ENCODE data around the gene ARL16. TPM values are rescaled to one million over a fixed set of nuclear protein-coding genes. Genes with fewer than 3 reads are reported as not detected.

The ARL16 gene
- polyA plus RNA-seq, 1 donor (not counting 4 experiments of a cell fraction or from before 2014, with no cell fraction given): 48.7 TPM

DNA sequence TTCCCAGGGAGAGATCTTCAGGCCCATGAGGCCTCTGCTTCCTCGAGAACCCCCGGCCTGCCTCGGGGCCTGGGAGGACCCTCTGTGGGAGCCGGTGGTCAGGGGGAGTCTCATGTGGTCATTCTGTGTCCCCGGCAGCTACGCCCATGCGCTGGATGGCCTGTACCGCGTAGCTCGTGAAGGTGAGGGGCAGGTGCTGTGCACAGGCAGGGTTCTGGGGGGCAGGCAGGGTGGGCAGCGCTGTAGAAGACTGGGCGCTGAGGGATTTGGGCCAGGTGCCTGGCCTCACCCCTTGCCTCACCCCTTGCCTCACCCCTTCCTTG lies 33.0 kb upstream of the ARL16 start:
- H3K27ac ChIP-seq (ENCODE audit: control insufficient read depth, insufficient read depth, low read length): no peak overlapping the region

DNA sequence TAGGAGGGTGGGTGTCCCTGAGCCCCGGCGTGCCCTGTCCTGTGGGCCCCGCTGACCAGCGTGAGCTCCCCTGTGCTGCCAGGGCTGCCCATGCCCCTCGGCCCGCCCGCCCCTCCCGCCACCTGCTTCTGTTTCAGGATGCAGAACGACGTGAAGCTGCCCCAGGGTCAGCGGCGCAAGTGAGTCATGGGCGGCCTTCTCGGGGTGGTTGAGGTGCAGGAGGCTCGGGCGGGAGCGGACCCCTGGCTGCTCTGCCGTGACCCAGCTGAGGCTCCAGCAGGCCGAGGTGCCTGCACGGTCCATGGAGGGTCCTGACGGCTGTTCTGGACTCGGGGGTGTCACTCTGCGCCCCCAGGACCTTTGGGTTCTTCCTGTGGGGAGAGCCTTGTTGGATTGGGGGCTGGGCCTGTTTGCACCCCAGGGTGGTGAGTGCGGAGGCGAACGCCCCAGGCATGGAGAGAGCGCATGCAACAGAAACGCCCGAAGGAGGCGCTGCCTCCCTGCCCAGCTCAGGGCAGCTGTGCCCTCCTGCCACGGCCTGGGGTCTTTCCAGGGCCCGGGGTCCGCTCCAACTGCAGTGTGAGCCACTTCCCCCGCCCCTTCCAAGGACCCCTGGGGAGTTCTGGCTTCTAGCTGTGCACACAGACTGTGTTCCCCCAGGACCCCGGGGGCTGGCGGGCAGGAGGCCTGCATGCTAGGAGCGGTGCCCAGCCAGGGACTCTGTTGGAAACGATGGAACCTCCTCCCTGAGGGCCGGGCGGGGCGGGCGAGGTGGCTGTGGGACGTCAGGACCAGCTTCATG lies 32.5 kb upstream of the ARL16 start:
- Histone ChIP-seq H3K27me3 (ENCODE audit: control insufficient read depth, extremely low read depth, insufficient read depth, low read length) (no peaks in the 10 kb centered on the region), H4K20me1 (ENCODE audit: control insufficient read depth, extremely low read depth, insufficient read depth, low read length) (no peaks in the 10 kb centered on the region), H3K79me2 (ENCODE audit: control insufficient read depth, insufficient read depth, low read length) (peaks cover 21% of the 10 kb centered on the region), H3K4me1 (ENCODE audit: control insufficient read depth, extremely low read depth, insufficient read depth, low read length) (peaks cover 21% of the 10 kb centered on the region), H3K27ac (ENCODE audit: control insufficient read depth, insufficient read depth, low read length) (no peak overlapping the region), H2AFZ (ENCODE audit: control insufficient read depth, low read length) (no peak overlapping the region), H3K9ac (ENCODE audit: control insufficient read depth, extremely low read depth, insufficient read depth, low read length) (no peak overlapping the region), H3K9me3 (ENCODE audit: control insufficient read depth, low read depth, low read length) (no peaks in the 10 kb centered on the region), H3K4me3 (ENCODE audit: control insufficient read depth in 2 of 3, extremely low read depth in 1 of 3, insufficient read depth in 2 of 3, low read depth in 1 of 3, low read length in 3 of 3) (no peak overlapping the region), H3K4me2 (ENCODE audit: control insufficient read depth, extremely low read depth, insufficient read depth, low read depth, low read length) (no peak overlapping the region), H3K36me3 (ENCODE audit: control insufficient read depth in 2 of 2, extremely low read depth in 1 of 2, insufficient read depth in 2 of 2, low read length in 2 of 2) (peaks cover 0 to 11% of the 10 kb centered on the region in 2 experiments), H3K9me1 (ENCODE audit: control insufficient read depth, extremely low read depth, insufficient read depth, low read length) (no peaks in the 10 kb centered on the region)
- TF ChIP-seq, protein P1, sequence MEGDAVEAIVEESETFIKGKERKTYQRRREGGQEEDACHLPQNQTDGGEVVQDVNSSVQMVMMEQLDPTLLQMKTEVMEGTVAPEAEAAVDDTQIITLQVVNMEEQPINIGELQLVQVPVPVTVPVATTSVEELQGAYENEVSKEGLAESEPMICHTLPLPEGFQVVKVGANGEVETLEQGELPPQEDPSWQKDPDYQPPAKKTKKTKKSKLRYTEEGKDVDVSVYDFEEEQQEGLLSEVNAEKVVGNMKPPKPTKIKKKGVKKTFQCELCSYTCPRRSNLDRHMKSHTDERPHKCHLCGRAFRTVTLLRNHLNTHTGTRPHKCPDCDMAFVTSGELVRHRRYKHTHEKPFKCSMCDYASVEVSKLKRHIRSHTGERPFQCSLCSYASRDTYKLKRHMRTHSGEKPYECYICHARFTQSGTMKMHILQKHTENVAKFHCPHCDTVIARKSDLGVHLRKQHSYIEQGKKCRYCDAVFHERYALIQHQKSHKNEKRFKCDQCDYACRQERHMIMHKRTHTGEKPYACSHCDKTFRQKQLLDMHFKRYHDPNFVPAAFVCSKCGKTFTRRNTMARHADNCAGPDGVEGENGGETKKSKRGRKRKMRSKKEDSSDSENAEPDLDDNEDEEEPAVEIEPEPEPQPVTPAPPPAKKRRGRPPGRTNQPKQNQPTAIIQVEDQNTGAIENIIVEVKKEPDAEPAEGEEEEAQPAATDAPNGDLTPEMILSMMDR (optimal IDR thresholded peaks at IDR 0.05 in 1 of 3, IDR thresholded peaks at IDR 0.05 in 1 of 3, conservative IDR thresholded peaks at IDR 0.05 in 1 of 3; ENCODE audit: extremely low read depth in 1 of 3, insufficient read depth in 2 of 3, low read length in 3 of 3): no peak
- no peak for TF ChIP-seq EZH2 (IDR thresholded peaks at IDR 0.05; ENCODE audit: low read length)
- dilution Hi-C loops (cut with MboI; ENCODE audit: extremely low pct_ligation_motif_present, low sequenced_read_pairs): no loop called here
- DNase-seq (ENCODE audit: low read depth, low spot score): no peak
- FAIRE-seq: no peak

More for the DNA sequence above, 33.0 kb upstream of the ARL16 start:
- H3K79me2 ChIP-seq (ENCODE audit: control insufficient read depth, insufficient read depth, low read length): peaks cover 21% of the 10 kb centered on the region
- H3K9me1 ChIP-seq (ENCODE audit: control insufficient read depth, extremely low read depth, insufficient read depth, low read length): no peaks in the 10 kb centered on the region
- no peak for FAIRE-seq
- no peak overlapping the region for H3K4me2 ChIP-seq (ENCODE audit: control insufficient read depth, extremely low read depth, insufficient read depth, low read depth, low read length)
- peaks cover 15% of the 10 kb centered on the region for H3K4me1 ChIP-seq (ENCODE audit: control insufficient read depth, extremely low read depth, insufficient read depth, low read length)
- no peaks in the 10 kb centered on the region for H3K9me3 ChIP-seq (ENCODE audit: control insufficient read depth, low read depth, low read length)
- H3K36me3 ChIP-seq (ENCODE audit: control insufficient read depth in 2 of 2, extremely low read depth in 1 of 2, insufficient read depth in 2 of 2, low read length in 2 of 2): peaks cover 0 to 11% of the 10 kb centered on the region in 2 experiments
- no peaks in the 10 kb centered on the region for H4K20me1 ChIP-seq (ENCODE audit: control insufficient read depth, extremely low read depth, insufficient read depth, low read length)
- dilution Hi-C loops (cut with MboI; ENCODE audit: extremely low pct_ligation_motif_present, low sequenced_read_pairs): no loop called here
- no peaks in the 10 kb centered on the region for H3K27me3 ChIP-seq (ENCODE audit: control insufficient read depth, extremely low read depth, insufficient read depth, low read length)
- no peak overlapping the region for H2AFZ ChIP-seq (ENCODE audit: control insufficient read depth, low read length)
- DNase-seq (ENCODE audit: low read depth, low spot score): no peak
- no peak overlapping the region for H3K9ac ChIP-seq (ENCODE audit: control insufficient read depth, extremely low read depth, insufficient read depth, low read length)
- no peak for TF ChIP-seq EZH2 (IDR thresholded peaks at IDR 0.05; ENCODE audit: low read length)
- TF ChIP-seq, protein P1 (optimal IDR thresholded peaks at IDR 0.05 in 1 of 3, IDR thresholded peaks at IDR 0.05 in 1 of 3, conservative IDR thresholded peaks at IDR 0.05 in 1 of 3; ENCODE audit: extremely low read depth in 1 of 3, insufficient read depth in 2 of 3, low read length in 3 of 3): no peak
- H3K4me3 ChIP-seq (ENCODE audit: control insufficient read depth in 2 of 3, extremely low read depth in 1 of 3, insufficient read depth in 2 of 3, low read depth in 1 of 3, low read length in 3 of 3): no peak overlapping the region

All from keratinocyte (primary cell).